ENCODE results near the gene DACT3. TPM values are rescaled to one million over a fixed set of nuclear protein-coding genes. Genes with fewer than 3 reads are reported as not detected.

DACT3 gene
- total and polyA plus RNA-seq, 4 donors, result 0.32 to 1.4 (median 1.0) TPM

- WGBS, result 2% methylated on average over 40 of the region's 40 CpGs
- Histone ChIP-seq H3K27me3 (ENCODE audit: control insufficient read depth in 4 of 4, insufficient read depth in 4 of 4, low read length in 3 of 4) (peaks cover 0 to 7% (median 4%) of the 10 kb centered on the region in 4 donors), H3K4me3 (ENCODE audit: low read depth in 1 of 3, low read length in 3 of 3) (peak overlapping the region in 2 of 3 donors; percentile 6 to 66), H3K4me1 (ENCODE audit: control insufficient read depth in 4 of 4, insufficient read depth in 4 of 4, low read length in 3 of 4) (peaks cover 5 to 26% (median 12%) of the 10 kb centered on the region in 4 donors), H3K9me3 (ENCODE audit: control insufficient read depth in 4 of 4, low read length in 3 of 4) (no peaks in the 10 kb centered on the region), H3K9ac (ENCODE audit: low read depth in 1 of 2, low read length in 2 of 2) (no peak overlapping the region), H3K27ac (ENCODE audit: low read depth in 1 of 2, low read length in 2 of 2) (peak overlapping the region; percentile 32 to 69), H3K36me3 (ENCODE audit: control insufficient read depth in 4 of 4, insufficient read depth in 3 of 4, low read depth in 1 of 4, low read length in 3 of 4) (no peaks in the 10 kb centered on the region)
- TF ChIP-seq EGR1 (IDR thresholded peaks at IDR 0.05; ENCODE audit: low read depth in 2 of 2) (no peak), MAX (IDR thresholded peaks at IDR 0.05) (no peak), ATF3 (IDR thresholded peaks at IDR 0.05) (no peak), JUND (IDR thresholded peaks at IDR 0.05) (no peak), TAF1 (conservative IDR thresholded peaks at IDR 0.05) (no peak), NR2F2 (IDR thresholded peaks at IDR 0.05) (no peak), YY1 (IDR thresholded peaks at IDR 0.05) (no peak), GABPA (IDR thresholded peaks at IDR 0.05 in 1 of 2, conservative IDR thresholded peaks at IDR 0.05 in 1 of 2) (no peak), RXRA (IDR thresholded peaks at IDR 0.05) (no peak), FOXA2 (IDR thresholded peaks at IDR 0.05) (no peak)
- TF ChIP-seq, protein P1, sequence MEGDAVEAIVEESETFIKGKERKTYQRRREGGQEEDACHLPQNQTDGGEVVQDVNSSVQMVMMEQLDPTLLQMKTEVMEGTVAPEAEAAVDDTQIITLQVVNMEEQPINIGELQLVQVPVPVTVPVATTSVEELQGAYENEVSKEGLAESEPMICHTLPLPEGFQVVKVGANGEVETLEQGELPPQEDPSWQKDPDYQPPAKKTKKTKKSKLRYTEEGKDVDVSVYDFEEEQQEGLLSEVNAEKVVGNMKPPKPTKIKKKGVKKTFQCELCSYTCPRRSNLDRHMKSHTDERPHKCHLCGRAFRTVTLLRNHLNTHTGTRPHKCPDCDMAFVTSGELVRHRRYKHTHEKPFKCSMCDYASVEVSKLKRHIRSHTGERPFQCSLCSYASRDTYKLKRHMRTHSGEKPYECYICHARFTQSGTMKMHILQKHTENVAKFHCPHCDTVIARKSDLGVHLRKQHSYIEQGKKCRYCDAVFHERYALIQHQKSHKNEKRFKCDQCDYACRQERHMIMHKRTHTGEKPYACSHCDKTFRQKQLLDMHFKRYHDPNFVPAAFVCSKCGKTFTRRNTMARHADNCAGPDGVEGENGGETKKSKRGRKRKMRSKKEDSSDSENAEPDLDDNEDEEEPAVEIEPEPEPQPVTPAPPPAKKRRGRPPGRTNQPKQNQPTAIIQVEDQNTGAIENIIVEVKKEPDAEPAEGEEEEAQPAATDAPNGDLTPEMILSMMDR (IDR thresholded peaks at IDR 0.05; ENCODE audit: low read depth, low read length, missing input control), result no peak
- no peak for DNase-seq (ENCODE audit: low spot score)
Observed at GRCh38 chr19:46660551-46661019, 397 bp downstream of the DACT3 start.

- whole genome bisulfite sequencing, result 13% methylated on average over 14 of the region's 14 CpGs
- Histone ChIP-seq H3K36me3 (ENCODE audit: control insufficient read depth in 4 of 4, insufficient read depth in 3 of 4, low read depth in 1 of 4, low read length in 3 of 4) (no peaks in the 10 kb centered on the region), H3K4me1 (ENCODE audit: control insufficient read depth in 4 of 4, insufficient read depth in 4 of 4, low read length in 3 of 4) (peaks cover 5 to 26% (median 12%) of the 10 kb centered on the region in 4 donors), H3K27ac (ENCODE audit: low read depth in 1 of 2, low read length in 2 of 2) (peak overlapping the region; percentile 43 to 69), H3K4me3 (ENCODE audit: low read depth in 1 of 3, low read length in 3 of 3) (peak overlapping the region in 1 of 3 donors; percentile 66), H3K9ac (ENCODE audit: low read depth in 1 of 2, low read length in 2 of 2) (no peak overlapping the region), H3K27me3 (ENCODE audit: control insufficient read depth in 4 of 4, insufficient read depth in 4 of 4, low read length in 3 of 4) (peaks cover 0 to 7% (median 4%) of the 10 kb centered on the region in 4 donors), H3K9me3 (ENCODE audit: control insufficient read depth in 4 of 4, low read length in 3 of 4) (no peaks in the 10 kb centered on the region)
- no peak for TF ChIP-seq ATF3 (IDR thresholded peaks at IDR 0.05)
- TF ChIP-seq YY1 (IDR thresholded peaks at IDR 0.05), result no peak
- TF ChIP-seq NR2F2 (IDR thresholded peaks at IDR 0.05), result no peak
- TF ChIP-seq, protein P2, sequence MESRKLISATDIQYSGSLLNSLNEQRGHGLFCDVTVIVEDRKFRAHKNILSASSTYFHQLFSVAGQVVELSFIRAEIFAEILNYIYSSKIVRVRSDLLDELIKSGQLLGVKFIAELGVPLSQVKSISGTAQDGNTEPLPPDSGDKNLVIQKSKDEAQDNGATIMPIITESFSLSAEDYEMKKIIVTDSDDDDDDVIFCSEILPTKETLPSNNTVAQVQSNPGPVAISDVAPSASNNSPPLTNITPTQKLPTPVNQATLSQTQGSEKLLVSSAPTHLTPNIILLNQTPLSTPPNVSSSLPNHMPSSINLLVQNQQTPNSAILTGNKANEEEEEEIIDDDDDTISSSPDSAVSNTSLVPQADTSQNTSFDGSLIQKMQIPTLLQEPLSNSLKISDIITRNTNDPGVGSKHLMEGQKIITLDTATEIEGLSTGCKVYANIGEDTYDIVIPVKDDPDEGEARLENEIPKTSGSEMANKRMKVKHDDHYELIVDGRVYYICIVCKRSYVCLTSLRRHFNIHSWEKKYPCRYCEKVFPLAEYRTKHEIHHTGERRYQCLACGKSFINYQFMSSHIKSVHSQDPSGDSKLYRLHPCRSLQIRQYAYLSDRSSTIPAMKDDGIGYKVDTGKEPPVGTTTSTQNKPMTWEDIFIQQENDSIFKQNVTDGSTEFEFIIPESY (IDR thresholded peaks at IDR 0.05), result no peak
- no peak for TF ChIP-seq RAD21 (IDR thresholded peaks at IDR 0.05)
- no peak for TF ChIP-seq FOXA1 (IDR thresholded peaks at IDR 0.05)
- no peak for TF ChIP-seq HNF4A (conservative IDR thresholded peaks at IDR 0.05)
- TF ChIP-seq RXRA (IDR thresholded peaks at IDR 0.05), result no peak
- no peak for TF ChIP-seq SP1 (IDR thresholded peaks at IDR 0.05)
- no peak for TF ChIP-seq MAX (IDR thresholded peaks at IDR 0.05)
- no peak for TF ChIP-seq TAF1 (conservative IDR thresholded peaks at IDR 0.05)
- no peak for TF ChIP-seq FOXA2 (IDR thresholded peaks at IDR 0.05)
- no peak for TF ChIP-seq HNF4G (IDR thresholded peaks at IDR 0.05)
- TF ChIP-seq GABPA (IDR thresholded peaks at IDR 0.05 in 1 of 2, conservative IDR thresholded peaks at IDR 0.05 in 1 of 2), result no peak
- TF ChIP-seq, protein P1 (IDR thresholded peaks at IDR 0.05; ENCODE audit: low read depth, low read length, missing input control), result no peak
- no peak for TF ChIP-seq REST (IDR thresholded peaks at IDR 0.05)
- TF ChIP-seq EGR1 (IDR thresholded peaks at IDR 0.05; ENCODE audit: low read depth in 2 of 2), result no peak
- no peak for DNase-seq (ENCODE audit: low spot score)
Observed at GRCh38 chr19:46660008-46660517, 919 bp downstream of the DACT3 start.
